DOHH2 (cell line): ENCODE measurements around the gene MICAL3.

Experiments
- CTCF ChIP-seq: fragments of 200-600 bp; sonication (generic); IDR thresholded peaks from one replicate; pipeline ENCODE4 v1.5.1; 2014; ENCODE audit warnings: antibody characterized with exemption, mild to moderate bottlenecking, low read depth, low read length; ENCODE audit not compliant: poor library complexity, severe bottlenecking
- EZH2phosphoT487 ChIP-seq: fragments of 200-600 bp; sonication (generic); IDR thresholded peaks from 2 replicates; pipeline ENCODE4 v1.6.1; 2017; ENCODE audit warnings: borderline replicate concordance, mild to moderate bottlenecking, antibody characterized with exemption, low read length, moderate library complexity, mixed read lengths

- TF ChIP-seq CTCF (no peak), EZH2phosphoT487 (no peak)
Measured at GRCh38 chr22:17825876-17826550, 198.3 kb downstream of the MICAL3 start.
